ENCODE data around the gene HSPB6. TPM values are rescaled to one million over a fixed set of nuclear protein-coding genes. Genes with fewer than 3 reads are reported as not detected.

The HSPB6 gene
- total RNA-seq, 1 experiment from 2014 or later: 0.87 TPM

GRCh38 chr19:35738021-35738886 lies 18.6 kb downstream of the HSPB6 start:
- peaks cover 5% of the 10 kb centered on the region; the same call in 1 of the 2 replicates for H3K36me3 ChIP-seq (ENCODE audit: control insufficient read depth, insufficient read depth, low read length)
- in situ Hi-C loops (cut with HindIII; ENCODE audit: low pct_unique_long_range_greater_than_20kb, low sequenced_read_pairs): no loop called here
- CTCF ChIA-PET: no interaction called here

More at GRCh38 chr19:35738021-35738886, 18.6 kb downstream of the HSPB6 start:
- Histone ChIP-seq H3K4me3 (ENCODE audit: low read depth in 2 of 2, low read length in 2 of 2) (no peak overlapping the region), H3K27ac (ENCODE audit: low read length) (no peak overlapping the region), H3K4me1 (ENCODE audit: control insufficient read depth, insufficient read depth, low read length) (peaks cover 12% of the 10 kb centered on the region), H3K9me3 (ENCODE audit: control insufficient read depth, insufficient read depth, low read depth, low read length) (no peaks in the 10 kb centered on the region), H3K27me3 (ENCODE audit: control insufficient read depth, insufficient read depth, low read length) (no peaks in the 10 kb centered on the region)
- DNase-seq (ENCODE audit: low read depth, low spot score): no peak
- POLR2A ChIA-PET: no interaction called here
- no peak for ATAC-seq
- TSS peak; percentile 83 for BruUV-seq (replicated peaks)
- TF ChIP-seq CTCF (IDR thresholded peaks at IDR 0.05) (no peak), REST (IDR thresholded peaks at IDR 0.05; ENCODE audit: insufficient read depth in 1 of 2, low read depth in 2 of 2, low read length in 1 of 2) (no peak)
- intact Hi-C loops (cut with micrococcal nuclease; ENCODE audit: unreplicated experiment): no loop called here
